GM12878 (cell line): ENCODE data around the gene RICTOR. TPM values are rescaled to one million over a fixed set of nuclear protein-coding genes. Genes with fewer than 3 reads are reported as not detected.

Source experiments
- ATAC-seq: fragments of 200-7000 bp; cut with Tn5 transposase; 3 replicates; pipeline ENCODE4 v1.9.1; 2020; ENCODE audit warnings: mild to moderate bottlenecking, moderate library complexity
- BruUV-seq: library from RNA; stranded (reverse); fragments of 400-500 nt; replicated peaks from 2 replicates; lab custom pipeline; 2021; lab: Mats Ljungman, UMichigan
- CTCF ChIA-PET: fragments of 300-600 bp; sonication (Branson Sonifier 250); formaldehyde crosslinking; extraction: SDS; loops from one replicate; lab custom pipeline; 2021; ENCODE audit warnings: inconsistent platforms; lab: Yijun Ruan, JAX
- POLR2A ChIA-PET: fragments of 350-600 bp; formaldehyde crosslinking; extraction: SDS; loops from one replicate; lab custom pipeline; 2021; ENCODE audit warnings: inconsistent platforms; lab: Charles Lee
- RAD21 ChIA-PET: fragments of 300-600 bp; sonication (Branson Sonifier 250); formaldehyde crosslinking; loops from one replicate; lab custom pipeline; 2023; ENCODE audit warnings: antibody characterized with exemption; ENCODE audit not compliant: unreplicated experiment; lab: Charles Lee
- SMC1A ChIA-PET: fragments of 300-600 bp; sonication (Branson Sonifier 250); formaldehyde crosslinking; loops from one replicate; lab custom pipeline; 2023; ENCODE audit not compliant: unreplicated experiment, uncharacterized antibody; lab: Charles Lee
- DNase-seq: peaks from one replicate; pipeline ENCODE4 v3.0.0-alpha.2; 2011; ENCODE audit warnings: low read depth, low spot score
- FAIRE-seq: peaks from 3 replicates; lab custom pipeline; 2011; peaks lifted over from hg19 to GRCh38; lab: Jason Lieb, UNC
- H2AFZ ChIP-seq: 2 replicates; pipeline ENCODE4 v1.6.0; 2011; ENCODE audit warnings: low read depth, low read length, control low read depth; ENCODE audit not compliant: control insufficient read depth
- H3K27ac ChIP-seq: 2 replicates; pipeline ENCODE4 v1.5.1; 2011; ENCODE audit warnings: control low read depth; ENCODE audit not compliant: control insufficient read depth, insufficient read depth
- H3K27me3 ChIP-seq, 2 experiments: replicated peaks in 1 of 2; 2 replicates each; pipeline versions ENCODE4 v1.6.0 to v1.6.1; 2011; ENCODE audit warnings: low read length in 1 of 2; ENCODE audit not compliant: control insufficient read depth in 2 of 2, insufficient read depth in 2 of 2
- H3K36me3 ChIP-seq, 2 experiments: 2 replicates each; pipeline ENCODE4 v1.5.1; 2011; ENCODE audit warnings: low read length in 1 of 2; ENCODE audit not compliant: control insufficient read depth in 2 of 2, insufficient read depth in 2 of 2
- H3K4me1 ChIP-seq: 2 replicates; pipeline ENCODE4 v1.6.1; 2011; ENCODE audit warnings: mild to moderate bottlenecking, low read length, moderate library complexity, mixed read lengths; ENCODE audit not compliant: control insufficient read depth, insufficient read depth
- H3K4me2 ChIP-seq: 2 replicates; pipeline ENCODE4 v1.6.0; 2011; ENCODE audit warnings: control low read depth; ENCODE audit not compliant: control insufficient read depth, insufficient read depth
- H3K4me3 ChIP-seq: fragments of 200-600 bp; sonication (generic); 2 replicates; pipeline ENCODE4 v1.5.1; 2016
- H3K79me2 ChIP-seq: 2 replicates; pipeline ENCODE4 v1.6.0; 2011; ENCODE audit warnings: low read length; ENCODE audit not compliant: control insufficient read depth, insufficient read depth
- H3K9ac ChIP-seq: 2 replicates; pipeline ENCODE4 v1.8.0; 2011; ENCODE audit warnings: low read length, control low read depth, mixed read lengths; ENCODE audit not compliant: control insufficient read depth, insufficient read depth
- H3K9me3 ChIP-seq: replicated peaks from 3 replicates; pipeline ENCODE4 v1.5.1; 2011; ENCODE audit warnings: mild to moderate bottlenecking, low read length; ENCODE audit not compliant: control insufficient read depth, insufficient read depth
- H4K20me1 ChIP-seq: 2 replicates; pipeline ENCODE4 v1.6.0; 2011; ENCODE audit not compliant: control insufficient read depth, insufficient read depth
- CHD4 ChIP-seq: fragments of 200-600 bp; sonication (generic); IDR thresholded peaks from 2 replicates; pipeline ENCODE4 v1.6.1; 2016; ENCODE audit warnings: mild to moderate bottlenecking
- JUNB ChIP-seq: IDR thresholded peaks from 2 replicates; pipeline ENCODE4 v1.6.1; 2016; ENCODE audit warnings: antibody characterized with exemption, mild to moderate bottlenecking
- PAX8 ChIP-seq: fragments of 450-650 bp; IDR thresholded peaks from 2 replicates; pipeline ENCODE4 v1.6.1; 2017; ENCODE audit warnings: mild to moderate bottlenecking, moderate library complexity
- POU2F2 ChIP-seq: IDR thresholded peaks from 3 replicates; pipeline ENCODE4 v1.6.1; 2011; ENCODE audit warnings: low read depth, mild to moderate bottlenecking, low read length, borderline replicate concordance
- STAT3 ChIP-seq: IDR thresholded peaks from 2 replicates; pipeline ENCODE4 v1.6.1; 2011; ENCODE audit warnings: low read depth, low read length, improper control_type of control experiment
- ZBTB40 ChIP-seq: fragments of 450-650 bp; IDR thresholded peaks from 2 replicates; pipeline ENCODE4 v1.6.1; 2016; ENCODE audit warnings: mild to moderate bottlenecking, moderate library complexity, borderline replicate concordance
- WGBS: methylation state at CpG from one replicate; pipeline ENCODE4 v1.1.6; 2016; ENCODE audit warnings: low lambda C conversion rate; ENCODE audit not compliant: insufficient replicate concordance, insufficient coverage; ENCODE audit errors: missing lambda C conversion rate; 5-methylcytosine and 5-hydroxymethylcytosine counted together
- in situ Hi-C: fragments of 300-500 bp; cut with MboI; formaldehyde crosslinking; loops from 9 replicates; pipeline ENCODE4 v1.14.3; 2018; ENCODE audit warnings: mixed read lengths
- intact Hi-C: fragments of 100-400 bp; cut with micrococcal nuclease; formaldehyde crosslinking; loops from one replicate; pipeline ENCODE4 v1.14.2; 2022; ENCODE audit not compliant: unreplicated experiment
- polyA plus RNA-seq, 11 experiments: library from polyadenylated mRNA; depleted of rRNA in 4 of 11; unstranded in 6 of 11; stranded (reverse) in 5 of 11; fragments of >200 nt; fragmentation: Nextera tagmentation in 4 of 11; fragmentation: Illumina TruSeq in 1 of 11; extraction: Ambion mirVana in 4 of 11; extraction: Trizol in 1 of 11; gene quantifications; 1 replicate in 1 of 11; 2 replicates in 10 of 11; pipeline versions ENCODE4 v1.2.1 to v1.2.3, GENCODE V29; 2011 to 2016; ENCODE audit warnings: inconsistent platforms in 2 of 11, missing spikeins in 2 of 11, low read depth in 1 of 11
- total RNA-seq, 4 experiments: library from RNA; depleted of rRNA in 3 of 4; stranded (reverse); fragments of >200 nt in 3 of 4; fragmentation: Illumina TruSeq in 1 of 4; extraction: Trizol in 1 of 4; gene quantifications; 2 replicates each; pipeline versions ENCODE4 v1.2.1 to v1.2.3, GENCODE V29; 2013 to 2021

The RICTOR gene
- total and polyA plus RNA-seq, 10 of the 15 experiments (the other 5 are each of a cell fraction or from before 2014, with no cell fraction given): 2.7 to 23.0 (median 6.9) TPM

- Histone ChIP-seq H3K4me3 (no peak overlapping the region), H3K9me3 (no peaks in the 10 kb centered on the region), H3K27ac (no peak overlapping the region), H3K4me1 (no peaks in the 10 kb centered on the region), H3K27me3 (no peaks in the 10 kb centered on the region), H3K9ac (no peak overlapping the region), H3K36me3 (peaks cover 0 to 7% of the 10 kb centered on the region in 2 experiments; a peak in 2 of 4 replicates), H3K79me2 (no peaks in the 10 kb centered on the region), H2AFZ (no peak overlapping the region), H3K4me2 (no peak overlapping the region), H4K20me1 (no peaks in the 10 kb centered on the region)
- no peak for DNase-seq
- ATAC-seq: no peak
- in situ Hi-C loops (no loop called here), intact Hi-C loops (no loop called here)
- no TSS peak for BruUV-seq
- ChIA-PET SMC1A (no interaction called here), RAD21 (no interaction called here), POLR2A (no interaction called here), CTCF (interaction anchor here (1.0 to 1.7 kb wide), 2 partner anchors 142 to 498 kb away, joined by 3 to 6 read pairs; no protein-coding TSS in a partner anchor)
- 100% methylated on average over 1 of the region's 1 CpG for WGBS
- FAIRE-seq: no peak
- no peak for TF ChIP-seq PAX8
- no peak for TF ChIP-seq ZBTB40
- TF ChIP-seq POU2F2: no peak
- no peak for TF ChIP-seq JUNB
- no peak for TF ChIP-seq CHD4
- no peak for TF ChIP-seq STAT3
Observed at GRCh38 chr5:38938973-38939372, 135.2 kb downstream of the RICTOR start.
